HepG2 (cell line): ENCODE results near the gene WNT3A. TPM values are rescaled to one million over a fixed set of nuclear protein-coding genes. Genes with fewer than 3 reads are reported as not detected.

ENCODE experiments used
- CBX2 ChIP-seq, 2 experiments: fragments of 200-600 bp in 1 of 2; sonication (generic); formaldehyde crosslinking in 1 of 2; IDR thresholded peaks; 2 replicates each; pipeline versions ENCODE4 v1.7.0 to v1.8.1; 2018 to 2022; ENCODE audit warnings: low read depth in 2 of 2, low read length in 1 of 2, mild to moderate bottlenecking in 1 of 2, missing genetic modification reagents in 1 of 2
- ELF3 ChIP-seq: IDR thresholded peaks from 2 replicates; pipeline ENCODE4 v1.6.1; 2016; ENCODE audit warnings: missing genetic modification reagents, missing compliant biosample characterization
- ESRRA ChIP-seq: sonication (generic); formaldehyde crosslinking; IDR thresholded peaks from 2 replicates; pipeline ENCODE4 v1.5.1; 2020; ENCODE audit warnings: mild to moderate bottlenecking, low read depth, missing genetic modification reagents
- HMG20B ChIP-seq: conservative IDR thresholded peaks from 2 replicates; pipeline ENCODE4 v1.6.1; 2016; ENCODE audit warnings: missing genetic modification reagents, missing compliant biosample characterization
- MEIS2 ChIP-seq: sonication (generic); formaldehyde crosslinking; IDR thresholded peaks from 2 replicates; pipeline ENCODE4 v1.9.0; 2021; ENCODE audit warnings: mild to moderate bottlenecking, missing genetic modification reagents
- POLR2A ChIP-seq, 2 experiments: IDR thresholded peaks; 2 replicates each; pipeline ENCODE4 v1.6.1; 2011; ENCODE audit warnings: low read depth in 2 of 2, low read length in 2 of 2, mild to moderate bottlenecking in 1 of 2, moderate library complexity in 1 of 2; ENCODE audit not compliant: insufficient read depth in 1 of 2
- ZBTB1 ChIP-seq: sonication (generic); formaldehyde crosslinking; IDR thresholded peaks from 2 replicates; pipeline ENCODE4 v1.4.0; 2020; ENCODE audit warnings: missing genetic modification reagents, borderline replicate concordance
- ZFY ChIP-seq: sonication (generic); formaldehyde crosslinking; IDR thresholded peaks from 2 replicates; pipeline ENCODE4 v1.4.0; 2020; ENCODE audit warnings: missing genetic modification reagents
- ZNF230 ChIP-seq: sonication (generic); formaldehyde crosslinking; IDR thresholded peaks from 2 replicates; pipeline ENCODE4 v1.4.0; 2020; ENCODE audit warnings: mild to moderate bottlenecking, missing genetic modification reagents
- ZNF382 ChIP-seq: sonication (generic); formaldehyde crosslinking; IDR thresholded peaks from 2 replicates; pipeline ENCODE4 v1.5.0; 2020; ENCODE audit warnings: missing genetic modification reagents, mild to moderate bottlenecking, borderline replicate concordance
- ZNF430 ChIP-seq: sonication (generic); formaldehyde crosslinking; IDR thresholded peaks from 2 replicates; pipeline ENCODE4 v1.9.0; 2021; ENCODE audit warnings: mild to moderate bottlenecking, missing genetic modification reagents
- ZNF883 ChIP-seq: sonication (generic); formaldehyde crosslinking; IDR thresholded peaks from 2 replicates; pipeline ENCODE4 v1.5.1; 2020; ENCODE audit warnings: mild to moderate bottlenecking, missing genetic modification reagents; ENCODE audit errors: not compliant biosample characterization
- polyA plus RNA-seq, 8 experiments: library from polyadenylated mRNA; depleted of rRNA in 3 of 8; stranded (reverse) in 7 of 8; unstranded in 1 of 8; fragments of >200 nt; fragmentation: Illumina TruSeq in 4 of 8; extraction: Trizol in 4 of 8; gene quantifications; 2 replicates each; pipeline versions ENCODE4 v1.2.1 to v1.2.3, GENCODE V29; 2011 to 2016; ENCODE audit warnings: low read depth in 4 of 8, missing spikeins in 1 of 8, mixed read lengths in 1 of 8; ENCODE audit not compliant: insufficient read depth in 1 of 8
- total RNA-seq, 5 experiments: library from RNA; depleted of rRNA; stranded (reverse); fragments of >200 nt; fragmentation: Illumina TruSeq; extraction: Trizol; gene quantifications; 2 replicates each; pipeline ENCODE4 v1.2.3, GENCODE V29; 2016; ENCODE audit warnings: low read depth in 1 of 5
- TF ChIP-seq, protein P1 (sequence below): sonication (generic); formaldehyde crosslinking; IDR thresholded peaks from 2 replicates; pipeline ENCODE4 v1.8.1; 2023; ENCODE audit warnings: mild to moderate bottlenecking, missing genetic modification reagents
- TF ChIP-seq, protein P2 (sequence below): sonication (generic); formaldehyde crosslinking; IDR thresholded peaks from 2 replicates; pipeline ENCODE4 v1.4.0; 2020; ENCODE audit warnings: missing genetic modification reagents, borderline replicate concordance
- TF ChIP-seq, protein P3 (sequence below): sonication (generic); formaldehyde crosslinking; IDR thresholded peaks from 2 replicates; pipeline ENCODE4 v1.5.0; 2020; ENCODE audit warnings: missing genetic modification reagents
- TF ChIP-seq, protein P4 (sequence below): sonication (generic); formaldehyde crosslinking; IDR thresholded peaks from 2 replicates; pipeline ENCODE4 v1.5.0; 2020; ENCODE audit warnings: missing genetic modification reagents
- TF ChIP-seq, protein P5 (sequence below): sonication (generic); formaldehyde crosslinking; IDR thresholded peaks from 2 replicates; pipeline ENCODE4 v1.4.0; 2020; ENCODE audit warnings: missing genetic modification reagents, borderline replicate concordance
- TF ChIP-seq, protein P6 (sequence below): sonication (generic); formaldehyde crosslinking; IDR thresholded peaks from 2 replicates; pipeline ENCODE4 v1.8.1; 2023; ENCODE audit warnings: missing genetic modification reagents, mild to moderate bottlenecking, borderline replicate concordance

Gene WNT3A
- total and polyA plus RNA-seq, 2 of the 13 experiments (the other 11 are each of a cell fraction or from before 2014, with no cell fraction given), result not detected

DNA sequence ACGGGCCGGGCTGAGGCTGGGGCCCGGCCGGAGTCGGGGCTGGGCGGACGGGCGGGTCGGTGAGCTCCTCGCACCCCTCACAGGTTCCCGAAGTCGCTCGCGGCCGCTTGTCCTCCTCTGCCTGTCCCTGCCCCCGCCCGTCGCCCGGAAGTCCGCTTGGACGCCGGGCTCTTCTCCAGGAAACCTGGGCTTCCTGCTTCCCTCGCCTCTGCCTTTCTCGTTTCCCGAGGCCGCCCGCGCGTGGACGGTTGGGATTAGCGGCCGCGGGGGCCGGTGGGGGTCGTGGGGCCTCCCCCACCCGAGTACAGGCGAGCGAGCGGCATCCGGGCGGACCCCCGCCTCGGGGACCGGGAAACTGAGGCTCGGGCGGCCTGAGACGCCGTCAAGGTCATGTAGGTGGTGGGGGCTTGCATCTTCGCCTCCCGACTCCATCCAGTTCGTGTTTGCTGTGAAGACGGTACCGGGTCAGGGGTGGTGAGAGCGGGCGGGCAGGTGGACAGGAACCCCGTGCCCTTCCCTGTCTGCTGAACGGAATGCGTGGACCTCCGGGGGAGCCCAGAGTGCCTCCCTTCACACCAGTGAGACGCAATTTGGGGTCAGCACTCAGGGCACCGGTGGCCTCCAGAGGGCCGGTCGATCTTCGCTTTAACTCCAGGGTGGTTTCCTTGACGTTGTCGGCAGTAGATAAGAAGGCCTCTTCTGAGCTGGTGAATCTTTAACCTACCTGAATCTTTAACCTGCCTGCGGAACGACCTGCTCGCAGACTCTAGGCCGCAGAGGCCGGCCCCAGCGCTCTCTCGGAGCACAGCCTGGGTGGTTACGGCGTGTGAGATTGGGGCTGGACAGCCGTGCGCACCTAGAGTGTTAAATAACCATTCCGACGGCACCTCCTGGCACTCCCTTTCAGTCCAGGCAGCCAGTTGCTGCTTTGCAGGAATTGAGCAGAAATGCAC is 76.4 kb downstream of the WNT3A start (continued):
- TF ChIP-seq, protein P1, sequence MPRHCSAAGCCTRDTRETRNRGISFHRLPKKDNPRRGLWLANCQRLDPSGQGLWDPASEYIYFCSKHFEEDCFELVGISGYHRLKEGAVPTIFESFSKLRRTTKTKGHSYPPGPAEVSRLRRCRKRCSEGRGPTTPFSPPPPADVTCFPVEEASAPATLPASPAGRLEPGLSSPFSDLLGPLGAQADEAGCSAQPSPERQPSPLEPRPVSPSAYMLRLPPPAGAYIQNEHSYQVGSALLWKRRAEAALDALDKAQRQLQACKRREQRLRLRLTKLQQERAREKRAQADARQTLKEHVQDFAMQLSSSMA (CRISPR knock-in tag), result peak; percentile 66; the same call in 1 of the 2 replicates
- no peak; the same call in none of the 2 replicates for TF ChIP-seq MEIS2 (CRISPR knock-in tag)
- TF ChIP-seq ESRRA (CRISPR knock-in tag), result no peak
- no peak for TF ChIP-seq ZNF382 (CRISPR knock-in tag)
- TF ChIP-seq, protein P2, sequence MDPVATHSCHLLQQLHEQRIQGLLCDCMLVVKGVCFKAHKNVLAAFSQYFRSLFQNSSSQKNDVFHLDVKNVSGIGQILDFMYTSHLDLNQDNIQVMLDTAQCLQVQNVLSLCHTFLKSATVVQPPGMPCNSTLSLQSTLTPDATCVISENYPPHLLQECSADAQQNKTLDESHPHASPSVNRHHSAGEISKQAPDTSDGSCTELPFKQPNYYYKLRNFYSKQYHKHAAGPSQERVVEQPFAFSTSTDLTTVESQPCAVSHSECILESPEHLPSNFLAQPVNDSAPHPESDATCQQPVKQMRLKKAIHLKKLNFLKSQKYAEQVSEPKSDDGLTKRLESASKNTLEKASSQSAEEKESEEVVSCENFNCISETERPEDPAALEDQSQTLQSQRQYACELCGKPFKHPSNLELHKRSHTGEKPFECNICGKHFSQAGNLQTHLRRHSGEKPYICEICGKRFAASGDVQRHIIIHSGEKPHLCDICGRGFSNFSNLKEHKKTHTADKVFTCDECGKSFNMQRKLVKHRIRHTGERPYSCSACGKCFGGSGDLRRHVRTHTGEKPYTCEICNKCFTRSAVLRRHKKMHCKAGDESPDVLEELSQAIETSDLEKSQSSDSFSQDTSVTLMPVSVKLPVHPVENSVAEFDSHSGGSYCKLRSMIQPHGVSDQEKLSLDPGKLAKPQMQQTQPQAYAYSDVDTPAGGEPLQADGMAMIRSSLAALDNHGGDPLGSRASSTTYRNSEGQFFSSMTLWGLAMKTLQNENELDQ (CRISPR knock-in tag), result no peak
- peak; percentile 65 for TF ChIP-seq ZNF430
- TF ChIP-seq ZBTB1 (CRISPR knock-in tag), result no peak
- TF ChIP-seq, protein P3, sequence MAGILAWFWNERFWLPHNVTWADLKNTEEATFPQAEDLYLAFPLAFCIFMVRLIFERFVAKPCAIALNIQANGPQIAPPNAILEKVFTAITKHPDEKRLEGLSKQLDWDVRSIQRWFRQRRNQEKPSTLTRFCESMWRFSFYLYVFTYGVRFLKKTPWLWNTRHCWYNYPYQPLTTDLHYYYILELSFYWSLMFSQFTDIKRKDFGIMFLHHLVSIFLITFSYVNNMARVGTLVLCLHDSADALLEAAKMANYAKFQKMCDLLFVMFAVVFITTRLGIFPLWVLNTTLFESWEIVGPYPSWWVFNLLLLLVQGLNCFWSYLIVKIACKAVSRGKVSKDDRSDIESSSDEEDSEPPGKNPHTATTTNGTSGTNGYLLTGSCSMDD (CRISPR knock-in tag), result no peak
- TF ChIP-seq ZNF230, result peak; percentile 17; the same call in 1 of the 2 replicates
- TF ChIP-seq, protein P4, sequence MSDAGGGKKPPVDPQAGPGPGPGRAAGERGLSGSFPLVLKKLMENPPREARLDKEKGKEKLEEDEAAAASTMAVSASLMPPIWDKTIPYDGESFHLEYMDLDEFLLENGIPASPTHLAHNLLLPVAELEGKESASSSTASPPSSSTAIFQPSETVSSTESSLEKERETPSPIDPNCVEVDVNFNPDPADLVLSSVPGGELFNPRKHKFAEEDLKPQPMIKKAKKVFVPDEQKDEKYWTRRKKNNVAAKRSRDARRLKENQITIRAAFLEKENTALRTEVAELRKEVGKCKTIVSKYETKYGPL, result no peak
- TF ChIP-seq, protein P5, sequence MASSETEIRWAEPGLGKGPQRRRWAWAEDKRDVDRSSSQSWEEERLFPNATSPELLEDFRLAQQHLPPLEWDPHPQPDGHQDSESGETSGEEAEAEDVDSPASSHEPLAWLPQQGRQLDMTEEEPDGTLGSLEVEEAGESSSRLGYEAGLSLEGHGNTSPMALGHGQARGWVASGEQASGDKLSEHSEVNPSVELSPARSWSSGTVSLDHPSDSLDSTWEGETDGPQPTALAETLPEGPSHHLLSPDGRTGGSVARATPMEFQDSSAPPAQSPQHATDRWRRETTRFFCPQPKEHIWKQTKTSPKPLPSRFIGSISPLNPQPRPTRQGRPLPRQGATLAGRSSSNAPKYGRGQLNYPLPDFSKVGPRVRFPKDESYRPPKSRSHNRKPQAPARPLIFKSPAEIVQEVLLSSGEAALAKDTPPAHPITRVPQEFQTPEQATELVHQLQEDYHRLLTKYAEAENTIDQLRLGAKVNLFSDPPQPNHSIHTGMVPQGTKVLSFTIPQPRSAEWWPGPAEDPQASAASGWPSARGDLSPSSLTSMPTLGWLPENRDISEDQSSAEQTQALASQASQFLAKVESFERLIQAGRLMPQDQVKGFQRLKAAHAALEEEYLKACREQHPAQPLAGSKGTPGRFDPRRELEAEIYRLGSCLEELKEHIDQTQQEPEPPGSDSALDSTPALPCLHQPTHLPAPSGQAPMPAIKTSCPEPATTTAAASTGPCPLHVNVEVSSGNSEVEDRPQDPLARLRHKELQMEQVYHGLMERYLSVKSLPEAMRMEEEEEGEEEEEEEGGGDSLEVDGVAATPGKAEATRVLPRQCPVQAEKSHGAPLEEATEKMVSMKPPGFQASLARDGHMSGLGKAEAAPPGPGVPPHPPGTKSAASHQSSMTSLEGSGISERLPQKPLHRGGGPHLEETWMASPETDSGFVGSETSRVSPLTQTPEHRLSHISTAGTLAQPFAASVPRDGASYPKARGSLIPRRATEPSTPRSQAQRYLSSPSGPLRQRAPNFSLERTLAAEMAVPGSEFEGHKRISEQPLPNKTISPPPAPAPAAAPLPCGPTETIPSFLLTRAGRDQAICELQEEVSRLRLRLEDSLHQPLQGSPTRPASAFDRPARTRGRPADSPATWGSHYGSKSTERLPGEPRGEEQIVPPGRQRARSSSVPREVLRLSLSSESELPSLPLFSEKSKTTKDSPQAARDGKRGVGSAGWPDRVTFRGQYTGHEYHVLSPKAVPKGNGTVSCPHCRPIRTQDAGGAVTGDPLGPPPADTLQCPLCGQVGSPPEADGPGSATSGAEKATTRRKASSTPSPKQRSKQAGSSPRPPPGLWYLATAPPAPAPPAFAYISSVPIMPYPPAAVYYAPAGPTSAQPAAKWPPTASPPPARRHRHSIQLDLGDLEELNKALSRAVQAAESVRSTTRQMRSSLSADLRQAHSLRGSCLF (CRISPR knock-in tag), result no peak
- TF ChIP-seq ELF3 (CRISPR knock-in tag), result no peak
- TF ChIP-seq HMG20B (CRISPR knock-in tag), result no peak
- TF ChIP-seq ZFY (CRISPR knock-in tag), result peak; percentile 73
- TF ChIP-seq CBX2 (IDR thresholded peaks at IDR 0.05; ENCODE audit: low read depth, low read length), result no peak
- no peak for TF ChIP-seq CBX2 (CRISPR knock-in tag; IDR thresholded peaks at IDR 0.05; ENCODE audit: low read depth)
- TF ChIP-seq POLR2A (IDR thresholded peaks at IDR 0.05; ENCODE audit: insufficient read depth in 1 of 2, low read depth in 2 of 2, low read length in 2 of 2), result peak; percentile 61 to 71
- TF ChIP-seq, protein P6, sequence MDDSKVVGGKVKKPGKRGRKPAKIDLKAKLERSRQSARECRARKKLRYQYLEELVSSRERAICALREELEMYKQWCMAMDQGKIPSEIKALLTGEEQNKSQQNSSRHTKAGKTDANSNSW (CRISPR knock-in tag), result no peak
- peak; percentile 19 for TF ChIP-seq ZNF883 (CRISPR knock-in tag)
